GM18868 (cell line): ENCODE measurements around the gene DHH.

Experiments used
- ATAC-seq: cut with Tn5 transposase; IDR thresholded peaks from one replicate; pipeline ENCODE4 v1.9.1; 2021; ENCODE audit warnings: mild to moderate bottlenecking, moderate library complexity; ENCODE audit not compliant: unreplicated experiment

The DHH gene

DNA sequence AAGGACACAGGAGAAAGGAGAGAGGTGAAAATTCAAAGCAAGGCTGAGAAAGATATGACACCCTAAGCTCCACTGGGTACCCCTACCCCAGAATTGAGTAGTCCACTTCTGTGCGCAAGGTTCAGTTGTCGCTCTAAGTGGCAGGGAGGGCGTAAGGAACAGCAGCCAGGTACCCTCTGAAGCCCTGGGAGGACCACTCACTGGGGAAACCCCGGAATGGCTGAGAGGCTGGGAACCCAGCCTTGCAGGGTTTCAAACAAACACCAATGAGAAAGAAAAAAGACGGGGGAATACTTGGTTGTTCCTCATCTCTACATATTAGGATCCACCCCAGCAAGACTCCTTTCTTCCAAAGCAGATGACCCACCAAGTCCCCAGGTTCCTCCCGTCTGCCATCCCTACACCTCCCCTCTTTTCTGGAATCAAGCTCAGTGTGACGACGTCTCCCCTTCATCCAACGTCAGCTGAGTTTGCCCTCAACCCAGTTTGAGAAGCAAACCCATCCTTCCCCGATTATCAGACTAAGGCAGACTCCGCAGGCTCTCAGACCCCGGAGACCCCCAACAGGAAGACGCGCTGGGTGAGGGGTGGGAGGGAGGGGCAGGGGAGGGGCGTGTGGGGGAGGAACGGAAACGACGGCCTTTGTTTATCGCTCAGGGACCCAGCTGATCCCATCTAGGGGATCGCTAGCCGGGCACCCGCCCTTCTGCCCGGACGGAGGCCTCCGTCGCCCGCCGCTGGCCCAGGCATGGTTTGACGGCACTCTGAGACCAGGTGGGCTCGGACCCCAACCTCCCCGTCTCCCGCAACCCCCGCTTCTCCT is 15.3 kb upstream of the DHH start:
- ATAC-seq = no peak

DNA sequence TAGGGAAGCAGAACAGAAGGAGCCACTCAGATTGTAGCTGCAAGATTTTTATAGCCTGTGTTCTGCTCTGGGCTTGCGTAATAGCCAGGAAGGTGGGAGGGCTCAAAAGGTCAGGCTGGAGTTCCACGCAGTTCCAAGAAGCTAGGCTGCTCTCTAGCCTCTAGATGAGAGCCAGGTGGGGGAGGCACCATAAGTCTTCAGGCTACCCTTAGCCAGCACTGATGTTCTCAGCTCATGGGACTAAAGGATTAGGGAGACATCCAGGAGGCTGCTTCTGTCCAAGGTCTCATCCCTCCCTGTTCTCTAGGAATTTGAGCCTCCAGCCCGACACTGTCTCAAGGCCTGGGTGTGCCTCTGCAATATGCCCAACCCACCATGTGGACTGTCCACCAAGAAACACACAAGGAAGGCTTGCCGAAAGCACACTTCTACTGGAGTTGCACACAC is 14.4 kb upstream of the DHH start:
- no peak for ATAC-seq

DNA sequence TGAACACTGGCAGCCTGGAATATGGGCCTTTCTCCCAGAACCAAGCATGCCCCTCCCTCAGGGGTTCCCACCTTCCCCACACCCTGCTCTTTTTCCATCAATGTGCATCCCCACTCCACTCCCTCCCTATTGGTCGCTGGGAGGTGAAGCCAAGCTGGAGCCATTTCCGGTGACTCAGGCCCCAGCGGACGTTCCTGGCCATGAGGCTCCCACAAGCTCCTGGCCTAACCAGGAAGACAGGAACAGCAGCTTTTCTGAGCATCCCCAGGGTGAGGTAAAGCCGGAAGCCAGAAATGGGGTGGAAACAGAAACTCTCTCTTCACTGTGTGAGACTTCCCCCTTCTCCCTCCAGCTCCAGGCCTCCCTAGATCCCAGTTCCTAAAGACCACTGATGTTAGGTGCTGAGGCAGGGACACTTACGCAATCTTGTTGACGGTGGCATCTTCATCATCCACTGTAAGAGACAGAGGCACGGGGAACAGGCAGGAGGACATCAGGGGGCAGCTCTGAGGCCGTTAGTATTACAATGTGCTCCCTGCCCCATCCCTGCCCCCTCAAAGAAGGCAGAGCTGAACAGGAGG is 11.0 kb upstream of the DHH start:
- ATAC-seq = no peak

DNA sequence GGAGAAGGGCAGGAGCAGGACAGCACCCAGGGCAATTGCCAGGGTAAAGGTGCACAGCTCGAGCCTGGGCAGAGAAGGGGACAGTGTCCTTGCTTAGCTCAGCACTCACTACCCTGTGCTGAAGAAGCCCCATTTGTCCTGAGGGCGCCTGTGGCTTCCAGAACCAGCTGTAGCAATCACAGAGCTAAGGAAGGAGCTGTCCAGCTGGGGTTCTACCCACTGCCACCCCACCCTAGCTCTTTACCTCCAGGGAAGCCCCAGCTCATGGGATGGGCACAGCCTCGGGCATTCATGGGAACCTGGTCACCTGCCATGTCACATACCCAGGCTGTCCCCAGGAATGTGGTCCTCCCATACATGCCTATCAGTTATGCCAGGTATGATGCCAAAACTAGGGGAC is 10.2 kb upstream of the DHH start:
- no peak for ATAC-seq

DNA sequence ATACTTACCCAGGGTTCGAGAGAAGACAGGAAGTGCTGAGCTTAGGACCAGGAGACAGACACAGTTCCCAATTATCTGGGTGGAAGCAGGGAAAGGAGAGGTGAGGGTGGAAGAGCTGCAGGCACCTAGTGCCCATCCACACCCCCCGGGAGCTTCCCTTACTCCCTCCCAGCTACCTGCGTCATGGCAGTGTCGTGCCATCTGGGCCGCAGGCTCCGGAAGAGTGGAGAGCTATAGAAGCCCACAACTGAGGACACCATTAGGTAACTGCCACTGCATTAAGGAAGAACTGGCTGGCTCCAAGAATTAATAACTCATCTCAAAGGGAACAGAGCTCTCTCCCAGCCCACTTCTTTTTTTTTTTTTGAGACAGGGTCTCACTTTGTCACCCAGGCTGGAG is 5.8 kb upstream of the DHH start:
- no peak for ATAC-seq

DNA sequence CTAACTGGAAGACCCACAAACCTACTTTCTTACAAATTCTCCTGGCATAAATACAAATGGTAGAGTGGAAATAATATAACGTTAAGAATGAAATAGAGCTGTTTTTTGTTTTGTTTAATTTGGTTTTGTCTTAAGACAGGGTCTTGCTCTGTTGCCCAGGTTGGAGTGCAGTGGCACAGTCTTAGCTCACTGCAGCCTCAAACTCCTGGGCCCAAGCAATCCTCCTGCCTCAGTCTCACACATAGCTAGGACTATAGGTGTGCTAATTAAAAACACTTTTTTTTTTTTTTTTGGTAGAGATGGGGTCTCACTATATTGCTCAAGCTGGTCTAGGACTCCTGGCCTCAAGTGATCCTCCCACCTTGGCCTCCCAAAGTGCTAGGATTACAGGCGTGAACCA is 4.1 kb upstream of the DHH start:
- no peak for ATAC-seq

DNA sequence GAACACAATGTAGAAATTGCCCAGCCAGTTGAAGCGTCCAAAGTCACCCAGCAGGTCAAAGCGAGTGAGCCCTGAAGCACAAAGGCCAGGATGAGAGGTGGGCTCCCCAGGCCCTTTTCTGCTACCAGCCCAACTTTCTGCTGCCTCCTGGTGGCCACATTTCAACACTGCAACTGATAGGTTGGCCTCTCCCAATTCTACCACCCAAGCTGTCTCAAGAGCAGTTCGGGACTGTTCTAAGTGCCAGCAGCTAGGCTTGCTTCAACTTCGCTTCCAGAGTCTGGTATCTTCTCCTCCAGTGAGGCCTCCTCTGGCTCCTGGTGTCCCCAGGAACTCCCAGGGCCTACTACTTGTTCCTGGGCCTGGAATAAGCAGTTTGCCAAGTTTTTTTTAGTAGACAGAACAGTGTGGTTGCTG is 3.4 kb upstream of the DHH start:
- ATAC-seq = no peak

DNA sequence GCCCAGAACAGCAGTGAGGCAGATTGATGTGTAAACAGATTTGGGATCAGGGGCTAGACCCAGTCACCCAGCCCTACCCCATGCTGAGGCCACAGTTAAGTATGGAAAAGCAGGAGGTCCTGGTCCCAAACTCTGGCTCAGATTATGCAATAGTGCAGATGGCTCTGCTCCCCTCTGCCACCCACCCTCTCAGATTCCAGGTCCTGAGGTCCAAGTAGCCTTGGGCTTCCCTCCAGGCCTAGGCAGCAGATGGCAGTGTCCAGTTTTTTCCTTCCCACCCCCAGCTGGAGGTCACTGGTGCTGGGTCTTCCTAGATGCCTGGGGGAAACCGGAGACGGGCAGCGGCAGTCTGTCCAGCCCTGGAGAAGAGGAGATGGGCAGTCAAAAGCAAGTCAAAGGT is 2.8 kb upstream of the DHH start:
- no peak for ATAC-seq

DNA sequence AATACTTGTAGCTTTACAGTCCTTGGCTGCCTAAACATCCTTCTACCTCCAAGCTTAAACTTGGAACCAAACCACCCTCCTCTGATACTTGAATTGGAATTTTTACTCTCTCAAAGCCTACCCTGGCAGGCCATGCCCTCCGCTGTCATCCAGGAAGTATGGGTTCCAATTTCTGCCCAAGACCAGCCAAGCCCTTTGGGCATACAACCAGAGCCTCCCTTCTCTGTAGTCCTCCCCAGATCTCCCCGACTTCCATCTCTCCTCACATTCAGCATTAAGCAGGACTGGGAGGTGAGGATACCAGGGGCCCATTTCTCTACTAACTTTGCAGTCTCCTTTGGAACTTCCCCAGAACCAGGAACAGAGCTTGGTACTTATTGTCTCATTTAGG is 369 bp upstream of the DHH start:
- ATAC-seq = no peak

DNA sequence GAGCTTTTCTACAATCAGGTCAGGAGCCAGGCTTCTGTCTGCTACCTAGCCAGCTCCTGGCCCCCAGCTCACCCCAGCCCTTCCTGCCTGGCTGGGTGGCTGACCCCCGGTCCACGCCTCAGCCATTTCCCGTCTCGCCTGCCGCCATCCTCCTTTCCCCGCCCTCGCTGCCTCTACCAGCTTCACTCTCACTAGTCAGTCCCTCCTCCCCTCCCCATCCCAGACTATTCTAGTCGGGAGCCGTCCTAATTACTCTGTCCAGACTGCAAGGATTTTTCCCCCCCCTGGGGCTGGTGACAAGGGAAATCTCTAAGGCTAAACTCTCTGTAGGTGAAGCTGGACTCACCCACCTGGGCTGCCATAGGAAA is 825 bp downstream of the DHH start:
- no peak for ATAC-seq

DNA sequence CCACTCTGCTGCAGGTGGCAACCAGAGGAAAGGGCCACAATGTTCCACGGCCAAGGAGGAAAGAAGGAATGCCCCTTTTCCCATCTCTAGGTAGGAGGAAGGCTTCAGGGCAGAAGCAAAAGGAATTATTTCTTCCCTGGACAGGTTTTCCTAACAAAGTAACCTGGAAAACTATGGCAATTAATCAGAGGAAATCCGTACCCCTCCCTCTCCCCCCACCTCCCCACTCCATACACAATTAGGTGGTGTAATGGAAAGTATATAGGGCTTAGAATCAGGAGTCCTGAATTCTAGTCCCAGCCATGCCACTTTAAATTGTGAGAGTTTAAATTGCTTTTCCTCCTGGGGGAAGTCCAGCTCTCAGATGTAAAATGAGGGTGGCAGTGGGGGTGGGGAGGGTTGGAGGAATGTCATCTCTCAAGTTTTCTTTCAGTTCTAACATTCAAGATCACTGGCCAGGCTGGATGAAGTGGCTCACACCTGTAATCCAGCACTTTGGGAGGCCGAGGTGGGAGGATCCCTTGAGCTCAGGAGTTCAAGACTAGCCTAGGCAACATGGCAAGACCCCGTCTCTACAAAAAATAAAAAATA is 1.7 kb downstream of the DHH start:
- ATAC-seq = no peak

DNA sequence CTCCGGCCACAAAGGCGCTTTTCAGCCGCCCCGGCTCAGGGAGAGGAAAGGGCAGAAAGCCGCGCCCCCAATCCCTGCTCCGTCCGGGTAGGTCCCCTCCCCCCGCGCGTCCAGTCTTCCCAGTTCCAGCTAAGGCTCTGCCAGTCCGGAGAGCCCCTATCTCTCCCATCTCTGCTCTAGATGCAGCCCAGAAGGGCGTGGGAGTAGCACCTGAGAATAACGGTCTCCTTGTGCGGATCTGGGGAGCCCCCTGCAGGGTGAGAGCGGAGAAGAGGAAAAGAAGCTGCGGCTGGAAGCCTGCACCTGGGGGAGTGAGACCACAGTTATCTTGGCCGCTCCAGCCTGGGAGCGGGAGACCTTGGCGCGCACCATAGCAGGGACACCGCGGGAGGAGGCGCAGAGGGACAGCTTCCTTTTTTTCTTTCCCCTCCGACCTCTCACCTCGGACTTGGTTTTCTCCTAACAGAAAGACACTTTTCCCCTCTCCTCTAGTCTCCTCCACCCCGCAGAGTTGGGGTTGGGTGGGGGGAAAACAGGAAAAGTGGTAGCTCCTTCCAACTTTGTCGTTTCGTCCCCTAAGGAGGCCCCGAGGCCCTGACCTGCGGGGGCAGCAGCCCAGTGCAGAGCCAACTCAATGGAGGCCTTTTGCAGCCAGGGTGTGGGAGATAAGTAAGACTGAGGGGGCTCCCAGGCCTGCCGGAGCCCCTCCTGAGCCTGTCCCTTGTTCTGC is 2.4 kb downstream of the DHH start:
- ATAC-seq = no peak

DNA sequence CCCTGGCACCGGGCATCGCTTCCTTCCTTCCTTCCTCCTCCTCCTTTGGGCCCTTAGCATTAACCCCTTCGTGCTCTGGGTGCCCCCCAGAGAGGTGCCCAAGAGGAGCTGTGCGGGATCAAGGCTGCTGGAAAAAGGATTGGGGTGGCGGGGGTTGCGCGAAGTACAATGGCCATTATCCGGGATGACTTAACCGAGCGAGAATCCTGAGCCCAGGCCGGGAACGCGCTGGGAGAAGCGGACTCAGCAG is 2.8 kb downstream of the DHH start:
- ATAC-seq = no peak

DNA sequence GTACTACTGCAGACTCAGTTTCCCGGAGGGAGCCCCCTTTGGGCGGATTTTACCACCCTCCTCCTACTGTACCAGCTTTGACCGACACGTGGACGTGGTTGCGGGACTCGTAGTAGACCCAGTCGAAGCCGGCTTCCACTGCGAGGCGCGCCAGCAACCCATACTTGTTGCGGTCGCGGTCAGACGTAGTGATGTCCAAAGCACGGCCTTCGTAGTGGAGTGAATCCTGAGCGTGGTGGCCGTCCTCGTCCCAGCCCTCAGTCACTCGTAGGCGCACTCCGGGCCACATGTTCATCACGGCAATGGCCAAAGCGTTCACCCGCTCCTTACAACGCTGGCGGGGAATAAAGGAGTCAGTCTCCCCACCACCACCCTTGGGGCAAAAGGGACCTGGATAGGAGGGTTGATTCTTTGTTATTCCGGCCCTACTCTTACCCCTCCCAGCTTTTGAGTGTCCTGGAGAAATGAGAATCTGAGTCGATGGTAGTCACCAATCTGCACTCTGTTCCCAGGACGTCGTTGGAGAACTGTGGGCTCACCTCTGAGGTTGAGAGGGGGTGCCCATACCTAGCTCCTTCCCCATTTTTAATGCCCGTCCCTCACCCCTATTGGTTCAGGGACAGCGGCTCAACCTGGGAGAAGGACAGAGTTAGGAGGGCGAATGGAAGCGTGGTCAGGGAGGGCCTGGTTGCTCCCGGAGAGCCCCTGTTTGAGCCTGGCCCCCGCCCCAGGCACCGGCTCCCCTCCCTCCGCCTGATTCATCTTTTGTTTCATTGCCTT is 3.4 kb downstream of the DHH start:
- no peak for ATAC-seq

DNA sequence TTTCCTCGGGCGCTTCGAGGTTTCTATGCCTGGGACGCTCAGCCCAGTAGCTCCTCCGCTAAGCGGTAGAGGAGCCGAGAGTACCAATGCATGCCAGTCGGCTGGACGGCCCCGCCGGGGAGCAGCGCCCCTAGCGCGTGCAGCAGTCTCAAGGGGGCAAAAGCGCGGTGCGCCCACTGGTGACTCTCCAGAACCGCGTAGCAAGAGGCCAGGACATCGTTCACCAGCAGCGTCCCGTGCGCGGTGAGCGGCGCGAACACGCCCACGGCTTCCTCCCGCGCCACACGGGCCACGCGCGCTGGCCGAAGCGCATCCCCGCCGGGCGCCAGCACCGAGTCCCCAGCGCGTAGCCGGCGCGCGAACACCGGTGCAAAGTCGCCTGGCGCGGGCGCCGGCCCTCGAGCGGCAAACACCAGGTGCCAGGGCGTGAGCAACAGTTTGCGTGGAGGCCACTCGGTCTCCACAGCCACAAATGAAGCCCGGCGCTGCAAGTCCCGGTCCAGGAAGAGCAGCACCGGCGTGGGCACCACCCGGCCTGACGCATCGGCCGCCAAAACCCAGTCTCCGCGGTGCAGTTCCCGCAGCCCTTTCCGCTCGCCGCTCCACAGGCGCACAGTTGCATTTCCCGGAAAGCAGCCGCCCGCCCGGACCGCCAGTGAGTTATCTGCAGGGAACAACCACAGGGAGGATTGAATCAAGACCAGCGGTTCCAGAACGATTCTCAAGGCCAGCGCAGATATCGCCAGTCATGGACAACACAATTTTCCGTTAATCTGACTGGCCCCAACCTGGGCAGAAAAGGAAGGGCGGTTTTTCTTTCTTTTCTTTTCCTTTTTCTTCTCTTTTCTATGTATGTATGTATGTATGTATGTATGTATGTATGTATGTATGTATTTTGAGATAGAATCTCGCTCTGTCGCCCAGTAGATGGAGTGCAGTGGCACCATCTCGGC is 4.5 kb downstream of the DHH start:
- no peak for ATAC-seq

DNA sequence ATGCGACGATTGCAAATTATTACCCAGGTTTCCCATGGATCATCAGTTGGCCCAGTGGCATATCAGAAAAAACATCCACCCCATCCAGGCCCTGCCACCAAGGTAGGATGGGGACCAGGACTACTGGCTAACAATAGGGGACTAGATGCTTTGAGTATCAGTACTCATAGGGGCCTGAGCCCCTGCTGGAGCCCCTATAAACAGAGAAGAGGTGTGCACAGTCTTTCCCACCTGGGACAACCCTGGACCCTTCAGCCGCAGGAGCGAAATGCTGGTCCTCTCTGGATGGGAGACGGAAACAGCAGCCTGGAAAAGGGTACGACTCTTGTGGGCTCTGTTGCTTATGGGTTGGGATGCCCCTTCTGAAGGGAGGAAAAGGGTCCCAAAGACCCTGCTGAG is 5.7 kb downstream of the DHH start:
- ATAC-seq = no peak

DNA sequence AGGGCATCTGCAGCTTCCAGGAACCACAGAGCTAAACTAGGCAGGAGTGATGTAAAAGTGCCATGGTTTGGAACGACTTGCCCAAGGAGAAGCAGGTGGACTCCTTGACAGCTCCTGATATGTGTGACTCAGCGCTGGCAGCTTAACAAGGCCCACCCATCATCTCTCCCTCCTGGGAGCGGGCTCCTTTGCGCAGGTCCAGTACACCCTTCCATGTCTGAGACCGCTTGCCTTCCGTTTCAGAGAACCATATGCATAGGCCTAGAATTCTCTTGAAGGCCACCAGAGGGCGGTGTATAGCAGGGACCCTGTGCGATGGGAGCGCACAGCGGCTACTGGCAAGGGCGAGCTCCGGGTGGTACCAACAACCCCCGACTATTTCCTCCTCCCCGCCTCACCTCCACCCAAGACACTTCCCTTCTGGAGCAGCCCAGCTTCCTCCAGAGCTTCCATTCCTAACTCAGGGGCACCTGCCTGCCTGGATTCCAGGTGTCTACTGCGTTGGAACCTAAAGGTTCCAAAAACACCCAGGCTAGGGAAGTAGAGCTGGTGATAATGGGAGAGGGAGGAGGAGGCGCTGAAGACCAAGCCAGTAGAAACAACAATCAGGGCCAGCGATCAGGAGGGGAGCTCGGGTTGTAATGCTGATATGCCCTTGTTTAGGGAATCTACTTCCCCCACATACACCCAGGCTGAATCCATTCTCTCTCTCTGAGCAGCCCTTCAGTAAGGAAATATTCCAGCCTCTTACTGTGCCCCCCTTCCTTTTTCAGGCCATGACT is 6.3 kb downstream of the DHH start:
- ATAC-seq = peak; percentile 85

DNA sequence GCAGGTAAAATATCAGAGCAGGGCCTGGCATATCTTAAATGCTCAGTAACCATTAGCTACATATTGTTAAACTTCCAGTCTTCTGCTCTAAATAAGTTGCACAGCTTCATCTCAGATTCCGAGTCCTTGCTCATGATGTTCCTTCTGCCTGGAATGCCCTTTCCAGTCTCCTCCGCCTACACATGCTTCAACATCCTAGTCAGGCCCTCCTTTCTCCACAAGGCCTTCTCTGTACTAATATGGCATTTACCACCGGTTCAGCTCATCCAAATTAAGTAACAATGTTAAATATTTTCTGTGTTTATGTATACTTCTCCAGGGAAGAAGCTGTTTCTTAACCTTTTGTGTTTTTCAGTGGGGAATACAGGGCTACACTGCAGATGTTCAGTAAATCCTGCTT is 8.5 kb downstream of the DHH start:
- ATAC-seq = no peak

DNA sequence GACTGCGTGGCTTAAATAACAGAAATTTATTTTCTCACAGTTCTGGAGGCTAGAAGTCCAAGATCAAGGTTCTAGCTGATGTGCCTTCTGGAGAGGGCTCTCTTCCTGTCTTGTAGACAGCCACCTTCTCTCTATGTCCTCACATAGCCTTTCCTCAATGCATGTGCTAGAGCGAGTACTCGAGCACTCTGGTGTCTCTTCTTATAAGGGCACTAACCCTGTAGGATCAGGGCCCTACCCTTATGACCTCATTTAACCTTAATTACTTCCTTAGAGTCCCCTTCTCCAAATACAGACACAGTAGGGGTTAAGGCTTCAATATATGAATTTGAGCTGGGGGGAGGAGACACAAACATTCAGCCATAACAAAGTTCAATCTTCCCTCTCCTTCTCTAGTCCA is 10.2 kb downstream of the DHH start:
- no peak for ATAC-seq
